Transverse colon (tissue), 4 donors: ENCODE measurements around the gene ACTA1. TPM values are rescaled to one million over a fixed set of nuclear protein-coding genes. Genes with fewer than 3 reads are reported as not detected.

Source experiments
- DNase-seq: peaks from one replicate; pipeline ENCODE4 v3.0.0-alpha.2; 2019
- H3K27ac ChIP-seq, 4 donors: fragments of 200-600 bp; sonication (generic); 2 replicates each; pipeline ENCODE4 v1.5.1; 2016 to 2018; ENCODE audit warnings: inconsistent platforms in 4 of 4
- H3K27me3 ChIP-seq: fragments of 200-600 bp; sonication (generic); 2 replicates; pipeline ENCODE4 v1.5.1; 2017; ENCODE audit warnings: inconsistent platforms
- H3K36me3 ChIP-seq, 4 donors: fragments of 200-600 bp; sonication (generic); 2 replicates each; pipeline ENCODE4 v1.5.1; 2017 to 2019; ENCODE audit warnings: inconsistent platforms in 4 of 4
- H3K4me1 ChIP-seq, 4 donors: fragments of 200-600 bp; sonication (generic); 2 replicates each; pipeline ENCODE4 v1.5.1; 2017 to 2020; ENCODE audit warnings: inconsistent platforms in 4 of 4
- H3K4me3 ChIP-seq, 4 donors: fragments of 200-600 bp; sonication (generic); 1 replicate in 1 of 4; 2 replicates in 3 of 4; pipeline versions ENCODE4 v1.5.1 to v1.6.1; 2017 to 2019; ENCODE audit warnings: inconsistent platforms in 4 of 4
- H3K9me3 ChIP-seq, 2 donors: fragments of 200-600 bp; sonication (generic); 2 replicates each; pipeline ENCODE4 v1.5.1; 2017 to 2019; ENCODE audit warnings: inconsistent platforms in 2 of 2
- CTCF ChIP-seq, 5 experiments: fragments of 200-600 bp in 3 of 5; fragments of 450-650 bp in 2 of 5; sonication (generic) in 3 of 5; IDR thresholded peaks; 1 replicate in 2 of 5; 2 replicates in 3 of 5; pipeline ENCODE4 v1.5.1; 2016 to 2017; ENCODE audit warnings: antibody characterized with exemption in 5 of 5, inconsistent platforms in 3 of 5, mild to moderate bottlenecking in 2 of 5, moderate library complexity in 1 of 5
- EP300 ChIP-seq: sonication (generic); formaldehyde crosslinking; IDR thresholded peaks from one replicate; pipeline ENCODE4 v1.6.1; 2017; ENCODE audit warnings: antibody characterized with exemption, low read depth
- POLR2A ChIP-seq: fragments of 450-650 bp; IDR thresholded peaks from one replicate; pipeline ENCODE4 v1.6.1; 2016; ENCODE audit warnings: antibody characterized with exemption, mild to moderate bottlenecking, moderate library complexity
- POLR2AphosphoS5 ChIP-seq, 3 donors: sonication (generic); formaldehyde crosslinking; IDR thresholded peaks; one replicate each; pipeline ENCODE4 v1.6.1; 2016; ENCODE audit warnings: antibody characterized with exemption in 3 of 3
- WGBS, 2 donors: methylation state at CpG; one replicate each; pipeline ENCODE4 v1.1.5; 2018; ENCODE audit warnings: low coverage in 1 of 2; 5-methylcytosine and 5-hydroxymethylcytosine counted together
- in situ Hi-C, 4 donors: fragments of 200-750 bp; cut with MboI; loops; one replicate each; pipeline versions ENCODE4 v1.15.0 to v1.15.1; 2017; ENCODE audit warnings: low sequenced_read_pairs in 3 of 4, low pct_ligation_motif_present in 1 of 4, low pct_unique_long_range_greater_than_20kb in 1 of 4
- intact Hi-C: fragments of 100-400 bp; cut with DNase I; formaldehyde crosslinking; loops from one replicate; pipeline ENCODE4 v1.15.1; 2023; ENCODE audit warnings: low total_unique reads
- total RNA-seq, 4 donors: library from RNA; depleted of rRNA; stranded (reverse); fragments of >200 nt; gene quantifications; one replicate each; pipeline ENCODE4 v1.1.0, GENCODE V29; 2016

ACTA1 gene
- total RNA-seq, 4 donors from 2014 or later: 0.95 to 17.5 TPM; not detected in 2

- Histone ChIP-seq H3K36me3 (peaks cover 0 to 41% (median 15%) of the 10 kb centered on the region in 4 donors), H3K27me3 (no peaks in the 10 kb centered on the region), H3K27ac (no peak overlapping the region), H3K4me3 (no peak overlapping the region), H3K9me3 (no peaks in the 10 kb centered on the region), H3K4me1 (no peaks in the 10 kb centered on the region)
- no peak for TF ChIP-seq CTCF (IDR thresholded peaks at IDR 0.05)
- TF ChIP-seq POLR2A: no peak
- no peak for TF ChIP-seq EP300
- no peak for TF ChIP-seq POLR2AphosphoS5 (IDR thresholded peaks at IDR 0.05)
- intact Hi-C loops (no loop called here), in situ Hi-C loops (no loop called here)
- WGBS, 2 donors: 82 to 91% methylated on average over 4 of the region's 4 CpGs
- DNase-seq: no peak
These were observed 23.5 kb upstream of the ACTA1 start for GRCh38 chr1:229457436-229457835.

GRCh38 chr1:229456016-229456415 lies 22.1 kb upstream of the ACTA1 start:
- H3K36me3 ChIP-seq: peaks cover 0 to 31% (median 15%) of the 10 kb centered on the region in 4 donors
- intact Hi-C loops (no loop called here), in situ Hi-C loops (no loop called here)
- WGBS, 2 donors: 51 to 59% methylated on average over 3 of the region's 3 CpGs
- DNase-seq: no peak
- H3K4me3 ChIP-seq: no peak overlapping the region
- no peaks in the 10 kb centered on the region for H3K4me1 ChIP-seq
- no peak overlapping the region for H3K27ac ChIP-seq
- H3K9me3 ChIP-seq: no peaks in the 10 kb centered on the region
- no peaks in the 10 kb centered on the region for H3K27me3 ChIP-seq
- TF ChIP-seq POLR2A (no peak), POLR2AphosphoS5 (IDR thresholded peaks at IDR 0.05) (no peak), CTCF (IDR thresholded peaks at IDR 0.05) (no peak), EP300 (no peak)

GRCh38 chr1:229454056-229454455 lies 20.2 kb upstream of the ACTA1 start:
- Histone ChIP-seq H3K4me3 (no peak overlapping the region), H3K9me3 (no peaks in the 10 kb centered on the region), H3K27me3 (no peaks in the 10 kb centered on the region), H3K4me1 (no peaks in the 10 kb centered on the region), H3K36me3 (peaks cover 0 to 22% (median 10%) of the 10 kb centered on the region in 4 donors), H3K27ac (no peak overlapping the region)
- WGBS, 2 donors: 98 to 100% methylated on average over 2 to 4 of the region's 4 CpGs
- in situ Hi-C loops: no loop called here
- intact Hi-C loops: no loop called here
- TF ChIP-seq CTCF (IDR thresholded peaks at IDR 0.05) (no peak), POLR2AphosphoS5 (IDR thresholded peaks at IDR 0.05) (no peak), POLR2A (no peak), EP300 (no peak)
- DNase-seq: no peak

GRCh38 chr1:229452956-229453801 lies 19.3 kb upstream of the ACTA1 start:
- in situ Hi-C loops: no loop called here
- Histone ChIP-seq H3K36me3 (peaks cover 0 to 27% (median 10%) of the 10 kb centered on the region in 4 donors), H3K27ac (no peak overlapping the region), H3K4me3 (no peak overlapping the region), H3K4me1 (no peaks in the 10 kb centered on the region), H3K27me3 (no peaks in the 10 kb centered on the region), H3K9me3 (no peaks in the 10 kb centered on the region)
- 63 to 77% methylated on average over 3 to 5 of the region's 5 CpGs for WGBS, 2 donors
- TF ChIP-seq POLR2A: no peak
- TF ChIP-seq CTCF (IDR thresholded peaks at IDR 0.05): peak; percentile 33 to 50 (median 45)
- intact Hi-C loops: no loop called here
- DNase-seq: no peak
